Vagina (tissue), 2 donors: ENCODE results near the gene CNDP1. TPM values are rescaled to one million over a fixed set of nuclear protein-coding genes. Genes with fewer than 3 reads are reported as not detected.

Experiments
- DNase-seq, 2 donors: peaks; one replicate each; pipeline ENCODE4 v3.0.0-alpha.2; 2017; ENCODE audit errors: extremely low spot score in 2 of 2
- H3K27ac ChIP-seq: fragments of 200-600 bp; sonication (generic); one replicate; pipeline ENCODE4 v1.5.1; 2019
- H3K27me3 ChIP-seq: fragments of 200-600 bp; sonication (generic); one replicate; pipeline ENCODE4 v1.5.1; 2019
- H3K36me3 ChIP-seq, 2 donors: fragments of 200-600 bp; sonication (generic); one replicate each; pipeline ENCODE4 v1.5.1; 2017 to 2019
- H3K4me1 ChIP-seq: fragments of 200-600 bp; sonication (generic); one replicate; pipeline ENCODE4 v1.5.1; 2019
- H3K4me3 ChIP-seq, 2 donors: fragments of 200-600 bp; sonication (generic); 1 replicate in 1 of 2; 2 replicates in 1 of 2; pipeline ENCODE4 v1.5.1; 2016 to 2019
- H3K9me3 ChIP-seq: fragments of 200-600 bp; sonication (generic); one replicate; pipeline ENCODE4 v1.5.1; 2019
- POLR2A ChIP-seq, 2 donors: fragments of 450-650 bp; IDR thresholded peaks; one replicate each; pipeline ENCODE4 v1.6.1; 2017; ENCODE audit warnings: antibody characterized with exemption in 2 of 2, mild to moderate bottlenecking in 2 of 2, moderate library complexity in 2 of 2
- POLR2AphosphoS5 ChIP-seq, 2 donors: sonication (generic); formaldehyde crosslinking; IDR thresholded peaks; one replicate each; pipeline ENCODE4 v1.9.0; 2017; ENCODE audit warnings: antibody characterized with exemption in 2 of 2, mild to moderate bottlenecking in 2 of 2, low read depth in 1 of 2; ENCODE audit not compliant: insufficient read depth in 1 of 2
- intact Hi-C: fragments of 100-400 bp; cut with DNase I; formaldehyde crosslinking; loops from one replicate; pipeline ENCODE4 v1.15.1; 2023
- total RNA-seq: library from RNA; depleted of rRNA; stranded (reverse); fragments of >200 nt; gene quantifications from one replicate; pipeline ENCODE4 v1.2.3, GENCODE V29; 2016
- TF ChIP-seq, protein P1 (sequence below), 3 experiments: fragments of 450-650 bp in 2 of 3; fragments of 200-600 bp in 1 of 3; sonication (generic) in 1 of 3; IDR thresholded peaks; one replicate each; pipeline ENCODE4 v1.5.1; 2017 to 2019; ENCODE audit warnings: antibody characterized with exemption in 3 of 3, mild to moderate bottlenecking in 2 of 3, moderate library complexity in 2 of 3

The CNDP1 gene
- total RNA-seq, 1 donor from 2014 or later = 9.8 TPM

GRCh38 chr18:74567822-74568221 lies 33.5 kb downstream of the CNDP1 start:
- H3K36me3 ChIP-seq = no peaks in the 10 kb centered on the region
- DNase-seq = no peak
- no peaks in the 10 kb centered on the region for H3K4me1 ChIP-seq
- TF ChIP-seq, protein P1, sequence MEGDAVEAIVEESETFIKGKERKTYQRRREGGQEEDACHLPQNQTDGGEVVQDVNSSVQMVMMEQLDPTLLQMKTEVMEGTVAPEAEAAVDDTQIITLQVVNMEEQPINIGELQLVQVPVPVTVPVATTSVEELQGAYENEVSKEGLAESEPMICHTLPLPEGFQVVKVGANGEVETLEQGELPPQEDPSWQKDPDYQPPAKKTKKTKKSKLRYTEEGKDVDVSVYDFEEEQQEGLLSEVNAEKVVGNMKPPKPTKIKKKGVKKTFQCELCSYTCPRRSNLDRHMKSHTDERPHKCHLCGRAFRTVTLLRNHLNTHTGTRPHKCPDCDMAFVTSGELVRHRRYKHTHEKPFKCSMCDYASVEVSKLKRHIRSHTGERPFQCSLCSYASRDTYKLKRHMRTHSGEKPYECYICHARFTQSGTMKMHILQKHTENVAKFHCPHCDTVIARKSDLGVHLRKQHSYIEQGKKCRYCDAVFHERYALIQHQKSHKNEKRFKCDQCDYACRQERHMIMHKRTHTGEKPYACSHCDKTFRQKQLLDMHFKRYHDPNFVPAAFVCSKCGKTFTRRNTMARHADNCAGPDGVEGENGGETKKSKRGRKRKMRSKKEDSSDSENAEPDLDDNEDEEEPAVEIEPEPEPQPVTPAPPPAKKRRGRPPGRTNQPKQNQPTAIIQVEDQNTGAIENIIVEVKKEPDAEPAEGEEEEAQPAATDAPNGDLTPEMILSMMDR (IDR thresholded peaks at IDR 0.05) = no peak
- no peak for TF ChIP-seq POLR2A (IDR thresholded peaks at IDR 0.05)
- no peak for TF ChIP-seq POLR2AphosphoS5 (IDR thresholded peaks at IDR 0.05; ENCODE audit: insufficient read depth in 1 of 2, low read depth in 1 of 2)
- intact Hi-C loops = no loop called here
- no peaks in the 10 kb centered on the region for H3K9me3 ChIP-seq
- H3K4me3 ChIP-seq = no peak overlapping the region
- no peak overlapping the region for H3K27ac ChIP-seq
- H3K27me3 ChIP-seq = no peaks in the 10 kb centered on the region

DNA sequence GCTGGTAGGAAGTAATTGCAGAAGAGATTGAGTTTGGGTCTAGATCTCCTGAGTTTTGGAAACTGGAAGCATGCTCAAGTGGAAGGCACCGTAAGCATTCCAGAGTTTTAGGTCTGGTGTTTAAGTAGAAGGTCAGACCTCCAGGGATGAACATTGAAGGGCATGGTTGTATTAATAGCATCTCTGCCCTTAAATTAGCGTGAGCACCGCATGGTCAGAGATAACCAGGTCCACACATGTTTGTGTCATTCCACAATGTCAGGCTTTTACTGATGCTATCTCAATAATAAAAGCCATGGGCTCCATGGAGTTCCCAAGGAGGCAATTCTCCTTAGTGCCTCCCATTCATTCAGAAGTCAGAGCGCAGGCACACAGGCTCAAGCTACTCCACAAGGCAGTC lies 35.1 kb downstream of the CNDP1 start:
- no peak overlapping the region for H3K4me3 ChIP-seq
- TF ChIP-seq POLR2AphosphoS5 (IDR thresholded peaks at IDR 0.05; ENCODE audit: insufficient read depth in 1 of 2, low read depth in 1 of 2) = no peak
- no peak for TF ChIP-seq POLR2A (IDR thresholded peaks at IDR 0.05)
- TF ChIP-seq, protein P1 (IDR thresholded peaks at IDR 0.05) = no peak
- no peaks in the 10 kb centered on the region for H3K4me1 ChIP-seq
- H3K36me3 ChIP-seq = no peaks in the 10 kb centered on the region
- no peak for DNase-seq
- no peak overlapping the region for H3K27ac ChIP-seq
- intact Hi-C loops = no loop called here
- H3K27me3 ChIP-seq = no peaks in the 10 kb centered on the region
- no peaks in the 10 kb centered on the region for H3K9me3 ChIP-seq

GRCh38 chr18:74570266-74570665 lies 36.0 kb downstream of the CNDP1 start:
- no peaks in the 10 kb centered on the region for H3K36me3 ChIP-seq
- H3K4me3 ChIP-seq = no peak overlapping the region
- H3K27me3 ChIP-seq = no peaks in the 10 kb centered on the region
- no peak overlapping the region for H3K27ac ChIP-seq
- intact Hi-C loops = no loop called here
- no peak for DNase-seq
- TF ChIP-seq POLR2A (IDR thresholded peaks at IDR 0.05) (no peak), POLR2AphosphoS5 (IDR thresholded peaks at IDR 0.05; ENCODE audit: insufficient read depth in 1 of 2, low read depth in 1 of 2) (no peak)
- TF ChIP-seq, protein P1 (IDR thresholded peaks at IDR 0.05) = no peak
- no peaks in the 10 kb centered on the region for H3K4me1 ChIP-seq
- no peaks in the 10 kb centered on the region for H3K9me3 ChIP-seq

- Histone ChIP-seq H3K4me3 (no peak overlapping the region), H3K27me3 (no peaks in the 10 kb centered on the region), H3K4me1 (no peaks in the 10 kb centered on the region), H3K36me3 (no peaks in the 10 kb centered on the region), H3K9me3 (no peaks in the 10 kb centered on the region), H3K27ac (no peak overlapping the region)
- DNase-seq = no peak
- TF ChIP-seq POLR2AphosphoS5 (IDR thresholded peaks at IDR 0.05; ENCODE audit: insufficient read depth in 1 of 2, low read depth in 1 of 2) = no peak
- no peak for TF ChIP-seq POLR2A (IDR thresholded peaks at IDR 0.05)
- TF ChIP-seq, protein P1 (IDR thresholded peaks at IDR 0.05) = no peak
- intact Hi-C loops = no loop called here
Measured at GRCh38 chr18:74571895-74572680, 37.8 kb downstream of the CNDP1 start.

- TF ChIP-seq, protein P1 (IDR thresholded peaks at IDR 0.05) = no peak
- TF ChIP-seq POLR2AphosphoS5 (IDR thresholded peaks at IDR 0.05; ENCODE audit: insufficient read depth in 1 of 2, low read depth in 1 of 2) (no peak), POLR2A (IDR thresholded peaks at IDR 0.05) (no peak)
- H3K4me3 ChIP-seq = no peak overlapping the region
- intact Hi-C loops = no loop called here
Measured at GRCh38 chr18:74573053-74573452, 38.8 kb downstream of the CNDP1 start.

More at GRCh38 chr18:74573053-74573452, 38.8 kb downstream of the CNDP1 start:
- Histone ChIP-seq H3K36me3 (no peaks in the 10 kb centered on the region), H3K9me3 (no peaks in the 10 kb centered on the region), H3K4me1 (no peaks in the 10 kb centered on the region), H3K27me3 (no peaks in the 10 kb centered on the region), H3K27ac (no peak overlapping the region)
- no peak for DNase-seq
